Stimulated activated CD8-positive, alpha-beta memory T cell treated with anti-CD3 and anti-CD28 coated beads, Interleukin-2, amount 100 ng/mL, for 48 hours (primary cell): ENCODE measurements around the gene ME2.
"Not testable (repeated sequence)": the region's sequence is repeated elsewhere in the genome, so short reads cannot be mapped to it uniquely, and the experiment has no call there.

ENCODE experiments used
- DNase-seq, 2 donors: peaks; one replicate each; pipeline ENCODE4 v3.0.0-alpha.2; 2020; ENCODE audit warnings: low read depth in 2 of 2

Gene ME2

GRCh38 chr18:50861617-50862016, 17.3 kb upstream of the ME2 start:
- DNase-seq = no peak

- no peak for DNase-seq
Observed at GRCh38 chr18:50862401-50862800, 16.5 kb upstream of the ME2 start.

GRCh38 chr18:50863840-50864375, 15.0 kb upstream of the ME2 start:
- no peak for DNase-seq

GRCh38 chr18:50866765-50867164, 12.2 kb upstream of the ME2 start:
- DNase-seq = no peak

- DNase-seq = no peak
Observed at GRCh38 chr18:50869150-50869549, 9.8 kb upstream of the ME2 start.

GRCh38 chr18:50870138-50870845, 8.6 kb upstream of the ME2 start:
- no peak for DNase-seq

- DNase-seq = no peak
Observed at GRCh38 chr18:50871846-50872245, 7.1 kb upstream of the ME2 start.

- no peak for DNase-seq
Observed at GRCh38 chr18:50875966-50876536, 2.9 kb upstream of the ME2 start.

- no peak for DNase-seq
Observed at GRCh38 chr18:50877545-50878265, 1.2 kb upstream of the ME2 start.

- peak in 1 of 2 donors; percentile 8 for DNase-seq
Observed at GRCh38 chr18:50879302-50880118, 592 bp downstream of the ME2 start.

GRCh38 chr18:50880119-50880465, 1.2 kb downstream of the ME2 start:
- no peak for DNase-seq

GRCh38 chr18:50880944-50881343, 2.0 kb downstream of the ME2 start:
- not testable (repeated sequence) for DNase-seq

- no peak for DNase-seq
Observed at GRCh38 chr18:50886929-50887328, 8.0 kb downstream of the ME2 start.

GRCh38 chr18:50895350-50896045, 16.6 kb downstream of the ME2 start:
- no peak for DNase-seq

GRCh38 chr18:50896093-50896492, 17.2 kb downstream of the ME2 start:
- no peak for DNase-seq

- no peak for DNase-seq
Observed at GRCh38 chr18:50898919-50899318, 20.0 kb downstream of the ME2 start.

GRCh38 chr18:50902797-50903196, 23.9 kb downstream of the ME2 start:
- no peak for DNase-seq

GRCh38 chr18:50906843-50907242, 27.9 kb downstream of the ME2 start:
- no peak for DNase-seq

- DNase-seq = no peak
Observed at GRCh38 chr18:50909261-50909660, 30.3 kb downstream of the ME2 start.

- no peak for DNase-seq
Observed at GRCh38 chr18:50911006-50911405, 32.1 kb downstream of the ME2 start.

GRCh38 chr18:50917021-50917420, 38.1 kb downstream of the ME2 start:
- no peak for DNase-seq
